SU-DHL-6 (cell line): ENCODE measurements around the gene CEP72.

ENCODE experiments used
- H2AFZ ChIP-seq: fragments of 200-600 bp; sonication (generic); 2 replicates; pipeline ENCODE4 v1.6.1; 2014; ENCODE audit warnings: low read depth, mild to moderate bottlenecking, moderate library complexity, mixed read lengths, antibody characterized with exemption, low read length; ENCODE audit not compliant: severe bottlenecking
- H3F3A ChIP-seq: fragments of 200-600 bp; shearing (Covaris generic); 2 replicates; pipeline ENCODE4 v1.6.0; 2016; ENCODE audit warnings: antibody characterized with exemption, mild to moderate bottlenecking; ENCODE audit not compliant: insufficient read depth
- H3K27ac ChIP-seq: fragments of 200-600 bp; sonication (generic); 2 replicates; pipeline ENCODE4 v1.5.1; 2016; ENCODE audit warnings: low read depth, mild to moderate bottlenecking, low read length, moderate library complexity, mixed read lengths
- H3K27me3 ChIP-seq: fragments of 200-600 bp; sonication (generic), shearing (Covaris generic); 2 replicates; pipeline ENCODE4 v1.6.0; 2014; ENCODE audit warnings: mild to moderate bottlenecking, low read length
- H3K36me3 ChIP-seq: fragments of 200-600 bp; sonication (generic); 2 replicates; pipeline ENCODE4 v1.6.1; 2014; ENCODE audit warnings: mild to moderate bottlenecking, low read length, mixed read lengths
- H3K4me2 ChIP-seq: fragments of 300-600, 200-600 bp; shearing (Covaris generic), sonication (generic); 2 replicates; pipeline ENCODE4 v1.6.0; 2014; ENCODE audit warnings: low read length, low read depth, mild to moderate bottlenecking; ENCODE audit not compliant: poor library complexity, severe bottlenecking
- H3K4me3 ChIP-seq: fragments of 200-600 bp; sonication (generic); 2 replicates; pipeline ENCODE4 v1.5.1; 2014; ENCODE audit warnings: antibody characterized with exemption, low read length, mild to moderate bottlenecking, mixed read lengths; ENCODE audit not compliant: insufficient read depth, poor library complexity, severe bottlenecking
- H3K79me2 ChIP-seq: fragments of 200-600 bp; sonication (generic); 2 replicates; pipeline ENCODE4 v1.6.1; 2014; ENCODE audit warnings: mild to moderate bottlenecking, low read length, moderate library complexity; ENCODE audit not compliant: insufficient read depth
- H3K9ac ChIP-seq: fragments of 200-600 bp; sonication (generic); 2 replicates; pipeline ENCODE4 v1.7.0; 2014; ENCODE audit warnings: mild to moderate bottlenecking, low read length
- H3K9me2 ChIP-seq: fragments of 200-600 bp; sonication (generic); replicated peaks from 2 replicates; pipeline ENCODE4 v1.6.1; 2014; ENCODE audit warnings: low read length; ENCODE audit not compliant: insufficient read depth
- H3K9me3 ChIP-seq: fragments of 200-600 bp; sonication (generic); 2 replicates; pipeline ENCODE4 v1.6.1; 2014; ENCODE audit warnings: low read length, mixed read lengths; ENCODE audit not compliant: insufficient read depth
- H4K20me1 ChIP-seq: fragments of 200-600 bp; sonication (generic); 2 replicates; pipeline ENCODE4 v1.6.1; 2014; ENCODE audit warnings: low read depth, mild to moderate bottlenecking, antibody characterized with exemption, low read length, moderate library complexity, mixed read lengths
- EZH2phosphoT487 ChIP-seq: fragments of 200-600 bp; sonication (generic), shearing (Covaris generic); conservative IDR thresholded peaks from 2 replicates; pipeline ENCODE4 v1.6.1; 2018; ENCODE audit warnings: mild to moderate bottlenecking, antibody characterized with exemption, low read length, moderate library complexity, mixed read lengths
- TF ChIP-seq, protein P1 (sequence below): fragments of 200-600 bp; sonication (generic); IDR thresholded peaks from one replicate; pipeline ENCODE4 v1.5.1; 2017; ENCODE audit warnings: antibody characterized with exemption, mild to moderate bottlenecking, low read length, moderate library complexity; ENCODE audit not compliant: insufficient read depth, poor library complexity, severe bottlenecking

CEP72 gene

DNA sequence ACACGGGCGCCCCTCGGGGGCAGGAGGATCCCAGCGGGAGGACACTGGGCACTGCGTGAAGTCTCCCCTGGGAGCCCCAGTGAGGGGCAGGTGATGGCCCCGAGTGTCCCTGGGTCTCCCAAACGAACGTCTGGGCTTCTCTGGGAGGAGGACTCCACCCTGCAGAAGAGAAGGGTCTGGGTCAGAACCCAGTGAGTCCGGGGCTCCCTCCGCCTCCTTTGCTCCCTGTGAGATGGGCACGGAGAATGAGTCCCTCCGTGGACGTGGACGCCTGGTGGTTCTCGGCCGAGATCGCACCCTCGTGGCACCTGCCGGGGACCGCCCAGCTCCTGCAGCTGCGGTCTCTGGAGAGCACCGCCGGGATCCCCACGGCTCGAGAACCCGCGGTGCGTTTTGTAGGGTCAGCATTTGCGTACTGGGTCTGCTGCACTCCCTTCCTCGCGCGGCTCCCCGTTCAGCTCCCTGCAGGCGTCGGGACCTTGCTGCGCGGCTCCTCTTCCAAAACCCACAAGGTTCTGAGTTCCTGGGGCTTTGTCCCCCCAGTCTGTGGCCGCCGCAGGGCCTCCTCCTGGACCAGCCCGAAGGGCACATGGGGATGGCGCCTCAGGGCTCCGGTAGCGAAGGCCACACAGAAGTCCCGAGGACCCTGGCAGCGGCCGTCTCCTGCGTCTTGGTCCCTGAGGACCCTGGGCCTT, 10.2 kb upstream of the CEP72 start:
- TF ChIP-seq EZH2phosphoT487, result no peak
- TF ChIP-seq, protein P1, sequence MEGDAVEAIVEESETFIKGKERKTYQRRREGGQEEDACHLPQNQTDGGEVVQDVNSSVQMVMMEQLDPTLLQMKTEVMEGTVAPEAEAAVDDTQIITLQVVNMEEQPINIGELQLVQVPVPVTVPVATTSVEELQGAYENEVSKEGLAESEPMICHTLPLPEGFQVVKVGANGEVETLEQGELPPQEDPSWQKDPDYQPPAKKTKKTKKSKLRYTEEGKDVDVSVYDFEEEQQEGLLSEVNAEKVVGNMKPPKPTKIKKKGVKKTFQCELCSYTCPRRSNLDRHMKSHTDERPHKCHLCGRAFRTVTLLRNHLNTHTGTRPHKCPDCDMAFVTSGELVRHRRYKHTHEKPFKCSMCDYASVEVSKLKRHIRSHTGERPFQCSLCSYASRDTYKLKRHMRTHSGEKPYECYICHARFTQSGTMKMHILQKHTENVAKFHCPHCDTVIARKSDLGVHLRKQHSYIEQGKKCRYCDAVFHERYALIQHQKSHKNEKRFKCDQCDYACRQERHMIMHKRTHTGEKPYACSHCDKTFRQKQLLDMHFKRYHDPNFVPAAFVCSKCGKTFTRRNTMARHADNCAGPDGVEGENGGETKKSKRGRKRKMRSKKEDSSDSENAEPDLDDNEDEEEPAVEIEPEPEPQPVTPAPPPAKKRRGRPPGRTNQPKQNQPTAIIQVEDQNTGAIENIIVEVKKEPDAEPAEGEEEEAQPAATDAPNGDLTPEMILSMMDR, result no peak
- no peaks in the 10 kb centered on the region for H3K9me3 ChIP-seq

DNA sequence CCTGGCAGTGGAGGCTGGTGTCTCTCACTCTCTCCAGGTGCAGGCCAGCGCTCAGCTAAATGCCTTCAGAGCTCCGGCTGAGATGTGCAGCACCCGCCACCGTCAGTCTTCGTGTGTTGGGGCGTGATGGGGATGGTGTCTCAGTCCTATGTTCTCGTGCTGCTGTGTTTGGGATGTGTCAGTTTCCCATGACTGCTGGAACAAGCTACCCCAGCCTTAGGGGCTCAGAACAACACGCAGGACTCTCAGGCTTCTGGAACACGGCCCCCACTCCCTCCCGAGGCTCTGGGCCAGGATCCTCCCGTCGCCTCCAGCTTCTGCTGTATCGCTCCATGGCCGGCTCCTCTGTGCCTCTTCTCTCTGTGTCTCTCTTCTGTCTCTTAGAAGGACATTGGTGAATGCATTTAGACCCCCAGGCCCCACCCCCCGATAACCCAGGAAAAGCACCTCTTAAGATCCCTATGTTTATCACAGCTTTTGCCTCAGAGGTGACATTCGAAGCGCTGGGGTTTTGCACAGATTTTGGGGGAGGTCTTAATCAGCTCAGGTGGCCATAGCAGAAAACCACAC, 9.6 kb upstream of the CEP72 start:
- Histone ChIP-seq H3K4me2 (no peak overlapping the region), H3K27ac (no peak overlapping the region), H4K20me1 (no peaks in the 10 kb centered on the region), H3K27me3 (no peaks in the 10 kb centered on the region), H3F3A (no peaks in the 10 kb centered on the region), H3K36me3 (no peaks in the 10 kb centered on the region), H3K9me3 (no peaks in the 10 kb centered on the region), H3K79me2 (no peaks in the 10 kb centered on the region), H3K9ac (no peak overlapping the region), H2AFZ (no peak overlapping the region), H3K9me2 (no peaks in the 10 kb centered on the region), H3K4me3 (no peak overlapping the region)
- no peak for TF ChIP-seq EZH2phosphoT487
- TF ChIP-seq, protein P1, result no peak

More for the DNA sequence above, 10.2 kb upstream of the CEP72 start:
- Histone ChIP-seq H3K36me3 (no peaks in the 10 kb centered on the region), H3K27me3 (no peaks in the 10 kb centered on the region), H3K79me2 (no peaks in the 10 kb centered on the region), H3F3A (no peaks in the 10 kb centered on the region), H3K9me2 (no peaks in the 10 kb centered on the region), H3K4me2 (no peak overlapping the region), H2AFZ (no peak overlapping the region), H3K4me3 (no peak overlapping the region), H3K9ac (no peak overlapping the region), H4K20me1 (no peaks in the 10 kb centered on the region), H3K27ac (no peak overlapping the region)

DNA sequence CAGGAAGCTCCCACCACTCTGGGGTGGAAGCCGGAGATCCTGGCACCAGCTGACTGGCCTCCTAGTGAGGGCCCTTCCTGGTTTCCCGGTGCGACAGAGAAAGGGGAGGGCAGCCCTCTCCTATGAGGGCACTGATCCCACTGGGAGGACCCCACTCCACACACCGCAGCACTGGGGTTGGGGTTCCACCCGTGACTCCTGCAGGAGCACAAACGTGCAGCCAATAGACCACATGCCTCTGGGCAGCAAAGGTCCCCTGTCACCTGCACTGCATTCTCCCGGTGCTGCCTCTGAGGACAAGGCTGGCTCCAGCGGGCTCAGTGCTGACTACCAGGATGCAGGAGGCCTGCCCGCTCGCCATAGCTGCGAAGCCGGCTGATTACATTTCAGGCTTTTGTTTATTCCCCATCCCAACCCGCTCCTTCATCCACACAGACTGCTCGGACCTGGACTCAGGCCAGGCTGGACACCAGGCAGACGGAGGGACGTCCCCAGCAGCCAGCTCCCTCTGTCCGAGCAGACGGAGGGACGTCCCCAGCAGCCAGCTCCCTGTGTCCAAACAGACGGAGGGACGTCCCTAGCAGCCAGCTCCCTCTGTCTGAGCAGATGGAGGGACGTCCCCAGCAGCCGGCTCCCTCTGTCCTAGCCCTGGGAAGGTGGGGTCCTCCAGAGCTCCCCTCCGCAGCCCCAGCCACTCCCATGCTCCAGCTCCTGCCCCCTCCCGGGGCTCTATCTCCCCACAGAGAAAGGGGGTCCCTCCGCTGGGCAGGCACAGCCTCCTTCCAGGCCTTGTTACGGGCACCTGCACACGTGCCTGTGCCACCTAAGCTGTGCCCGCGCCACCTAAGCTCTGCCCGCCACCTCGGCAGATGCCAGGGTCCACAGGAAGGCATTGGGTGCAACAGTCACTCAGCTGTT, 8.8 kb upstream of the CEP72 start:
- H3K9ac ChIP-seq, result no peak overlapping the region
- H3K9me3 ChIP-seq, result no peaks in the 10 kb centered on the region
- H3F3A ChIP-seq, result no peaks in the 10 kb centered on the region
- H2AFZ ChIP-seq, result no peak overlapping the region
- no peak overlapping the region for H3K4me3 ChIP-seq
- no peak overlapping the region for H3K4me2 ChIP-seq
- H4K20me1 ChIP-seq, result no peaks in the 10 kb centered on the region
- no peaks in the 10 kb centered on the region for H3K79me2 ChIP-seq
- H3K27ac ChIP-seq, result no peak overlapping the region
- no peaks in the 10 kb centered on the region for H3K9me2 ChIP-seq
- no peaks in the 10 kb centered on the region for H3K27me3 ChIP-seq
- H3K36me3 ChIP-seq, result no peaks in the 10 kb centered on the region
- TF ChIP-seq, protein P1, result no peak
- TF ChIP-seq EZH2phosphoT487, result no peak
